DOHH2 (cell line): ENCODE results near the gene DOP1A.

Experiments
- CTCF ChIP-seq: fragments of 200-600 bp; sonication (generic); IDR thresholded peaks from one replicate; pipeline ENCODE4 v1.5.1; 2014; ENCODE audit warnings: antibody characterized with exemption, mild to moderate bottlenecking, low read depth, low read length; ENCODE audit not compliant: poor library complexity, severe bottlenecking
- EZH2phosphoT487 ChIP-seq: fragments of 200-600 bp; sonication (generic); IDR thresholded peaks from 2 replicates; pipeline ENCODE4 v1.6.1; 2017; ENCODE audit warnings: borderline replicate concordance, mild to moderate bottlenecking, antibody characterized with exemption, low read length, moderate library complexity, mixed read lengths

DNA sequence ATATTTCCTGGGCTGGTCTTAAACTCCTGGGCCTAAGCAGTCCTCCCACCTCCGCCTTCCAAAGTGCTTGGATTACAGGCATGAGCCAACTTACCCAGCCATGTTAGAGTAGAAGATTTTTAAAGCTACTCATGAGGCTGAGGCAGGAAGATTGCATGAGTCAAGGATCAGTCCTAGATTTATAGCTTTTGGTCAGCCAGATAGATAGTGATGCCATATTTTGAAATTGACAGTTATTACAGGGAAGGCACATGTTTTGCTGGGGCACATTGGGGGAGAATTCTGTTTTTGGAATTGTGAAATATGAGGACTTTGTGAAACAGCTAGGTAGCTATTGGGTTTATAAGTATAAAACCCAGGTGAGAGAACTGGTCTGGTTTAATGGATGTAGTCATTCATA lies 40.9 kb downstream of the DOP1A start:
- no peak for TF ChIP-seq CTCF
- TF ChIP-seq EZH2phosphoT487 = no peak
